H1 (cell line): ENCODE measurements around the gene NEDD4L. TPM values are rescaled to one million over a fixed set of nuclear protein-coding genes. Genes with fewer than 3 reads are reported as not detected.

Experiments used
- CTCF ChIA-PET: fragments of 300-600 bp; sonication (Branson Sonifier 250); formaldehyde crosslinking; loops from one replicate; lab custom pipeline; 2021; ENCODE audit not compliant: partially characterized antibody; lab: Charles Lee
- POLR2A ChIA-PET: fragments of 300-600 bp; sonication (Branson Sonifier 250); formaldehyde crosslinking; loops from one replicate; lab custom pipeline; 2021; ENCODE audit warnings: inconsistent platforms; ENCODE audit not compliant: partially characterized antibody; lab: Charles Lee
- DNase-seq, 2 experiments: peaks; one replicate each; pipeline versions ENCODE4 v3.0.0 to v3.0.0-alpha.2; 2010 to 2022; ENCODE audit warnings: low spot score in 2 of 2, low read depth in 1 of 2, mixed read lengths in 1 of 2
- FAIRE-seq: peaks from 2 replicates; lab custom pipeline; 2011; peaks lifted over from hg19 to GRCh38; lab: Jason Lieb, UNC
- H2AFZ ChIP-seq: 2 replicates; pipeline ENCODE4 v1.8.1; 2012; ENCODE audit warnings: low read length, inconsistent platforms
- H2AK5ac ChIP-seq: 2 replicates; pipeline ENCODE4 v1.6.1; 2013; ENCODE audit warnings: low read depth, low read length
- H2BK120ac ChIP-seq: replicated peaks from 2 replicates; pipeline ENCODE3; 2013; ENCODE audit warnings: low read depth, low read length, inconsistent platforms
- H2BK12ac ChIP-seq: 2 replicates; pipeline ENCODE4 v1.6.1; 2013; ENCODE audit warnings: low read depth, low read length
- H2BK15ac ChIP-seq: 2 replicates; pipeline ENCODE4 v1.6.1; 2013; ENCODE audit warnings: low read length
- H2BK20ac ChIP-seq: 2 replicates; pipeline ENCODE4 v1.6.1; 2013; ENCODE audit warnings: low read length
- H2BK5ac ChIP-seq: 2 replicates; pipeline ENCODE4 v1.6.1; 2013; ENCODE audit warnings: low read depth, low read length
- H3K14ac ChIP-seq: 2 replicates; pipeline ENCODE4 v1.6.1; 2013; ENCODE audit warnings: inconsistent platforms; ENCODE audit not compliant: insufficient read length
- H3K18ac ChIP-seq: 2 replicates; pipeline ENCODE4 v1.6.1; 2013; ENCODE audit warnings: low read length; ENCODE audit errors: extremely low read depth
- H3K23ac ChIP-seq: 2 replicates; pipeline ENCODE4 v1.6.1; 2013; ENCODE audit warnings: inconsistent platforms; ENCODE audit not compliant: insufficient read length
- H3K23me2 ChIP-seq: 2 replicates; pipeline ENCODE4 v1.6.1; 2013; ENCODE audit warnings: low read depth, low read length
- H3K27ac ChIP-seq: 2 replicates; pipeline ENCODE4 v1.6.1; 2011; ENCODE audit warnings: low read depth, low read length, inconsistent platforms
- H3K27me3 ChIP-seq, 4 experiments: replicated peaks in 1 of 4; 1 replicate in 1 of 4; 2 replicates in 3 of 4; pipeline versions ENCODE4 v1.6.1 to v1.8.1; 2011 to 2013; ENCODE audit warnings: low read length in 3 of 4, mild to moderate bottlenecking in 3 of 4, inconsistent platforms in 2 of 4, mixed read lengths in 2 of 4, moderate library complexity in 1 of 4; ENCODE audit not compliant: control insufficient read depth in 3 of 4, insufficient read depth in 3 of 4; ENCODE audit errors: extremely low read depth in 1 of 4
- H3K36me3 ChIP-seq, 4 experiments: 2 replicates each; pipeline versions ENCODE4 v1.6.1 to v1.8.1; 2011 to 2013; ENCODE audit warnings: mild to moderate bottlenecking in 4 of 4, low read length in 3 of 4, moderate library complexity in 2 of 4, control low read depth in 1 of 4, inconsistent platforms in 1 of 4; ENCODE audit not compliant: insufficient read depth in 4 of 4, control insufficient read depth in 2 of 4
- H3K4ac ChIP-seq: replicated peaks from 2 replicates; pipeline ENCODE3; 2013; ENCODE audit warnings: low read length, low read depth, mixed read lengths, inconsistent platforms; ENCODE audit not compliant: insufficient read length
- H3K4me1 ChIP-seq, 4 experiments: replicated peaks in 1 of 4; 1 replicate in 1 of 4; 2 replicates in 3 of 4; pipeline versions ENCODE4 v1.6.1 to v1.8.1; 2011 to 2013; ENCODE audit warnings: low read length in 3 of 4, inconsistent platforms in 2 of 4, mixed read lengths in 1 of 4; ENCODE audit not compliant: insufficient read depth in 4 of 4, control insufficient read depth in 3 of 4
- H3K4me2 ChIP-seq, 2 experiments: 2 replicates each; pipeline versions ENCODE4 v1.6.1 to v1.8.1; 2011 to 2013; ENCODE audit warnings: low read depth in 2 of 2, low read length in 2 of 2, control low read depth in 1 of 2, inconsistent platforms in 1 of 2, mild to moderate bottlenecking in 1 of 2; ENCODE audit not compliant: insufficient read depth in 1 of 2
- H3K4me3 ChIP-seq, 4 experiments: fragments of 200-600, 300-600 bp in 1 of 4; sonication (generic), shearing (Covaris generic), sonication (Bioruptor Twin) in 1 of 4; 2 replicates each; pipeline versions ENCODE4 v1.5.1 to v1.8.1; 2011 to 2016; ENCODE audit warnings: low read length in 4 of 4, low read depth in 3 of 4, control low read depth in 2 of 4, inconsistent platforms in 2 of 4, mild to moderate bottlenecking in 2 of 4, mixed read lengths in 1 of 4, moderate library complexity in 1 of 4; ENCODE audit not compliant: insufficient read depth in 2 of 4; ENCODE audit errors: extremely low read depth in 1 of 4
- H3K56ac ChIP-seq: replicated peaks from 2 replicates; pipeline ENCODE3; 2013; ENCODE audit warnings: low read depth, mild to moderate bottlenecking, mixed read lengths, low read length, inconsistent platforms; ENCODE audit not compliant: insufficient read length
- H3K79me1 ChIP-seq: 2 replicates; pipeline ENCODE4 v1.6.1; 2013; ENCODE audit warnings: low read depth, low read length, control low read depth
- H3K79me2 ChIP-seq, 2 experiments: 2 replicates each; pipeline versions ENCODE4 v1.6.1 to v1.8.1; 2012 to 2013; ENCODE audit warnings: low read length in 2 of 2, mild to moderate bottlenecking in 2 of 2, inconsistent platforms in 1 of 2; ENCODE audit not compliant: insufficient read depth in 2 of 2, control insufficient read depth in 1 of 2
- H3K9ac ChIP-seq, 4 experiments: replicated peaks in 1 of 4; 1 replicate in 1 of 4; 2 replicates in 3 of 4; pipeline versions ENCODE4 v1.6.1 to v1.8.1; 2011 to 2013; ENCODE audit warnings: low read depth in 3 of 4, low read length in 3 of 4, control low read depth in 2 of 4, mild to moderate bottlenecking in 2 of 4, moderate library complexity in 2 of 4, inconsistent platforms in 1 of 4; ENCODE audit errors: extremely low read depth in 1 of 4
- H3K9me3 ChIP-seq, 2 experiments: 2 replicates each; pipeline versions ENCODE4 v1.6.1 to v1.8.1; 2012 to 2013; ENCODE audit warnings: mild to moderate bottlenecking in 2 of 2, moderate library complexity in 2 of 2, control low read depth in 1 of 2, inconsistent platforms in 1 of 2, low read depth in 1 of 2, low read length in 1 of 2, mixed read lengths in 1 of 2; ENCODE audit not compliant: insufficient read depth in 2 of 2
- H4K20me1 ChIP-seq, 2 experiments: replicated peaks in 1 of 2; 2 replicates each; pipeline versions ENCODE3 to v1.8.1; 2011 to 2013; ENCODE audit warnings: inconsistent platforms in 2 of 2, low read length in 2 of 2, mild to moderate bottlenecking in 1 of 2; ENCODE audit not compliant: insufficient read depth in 2 of 2, control insufficient read depth in 1 of 2
- H4K5ac ChIP-seq: 2 replicates; pipeline ENCODE4 v1.6.1; 2013; ENCODE audit warnings: low read length, low read depth, mixed read lengths, inconsistent platforms; ENCODE audit not compliant: insufficient read length
- H4K8ac ChIP-seq: 2 replicates; pipeline ENCODE4 v1.8.0; 2013; ENCODE audit warnings: mild to moderate bottlenecking, moderate library complexity, low read length, inconsistent platforms; ENCODE audit not compliant: insufficient read depth; ENCODE audit errors: extremely low read depth
- H4K91ac ChIP-seq: replicated peaks from 2 replicates; pipeline ENCODE3; 2013; ENCODE audit warnings: low read length, mixed read lengths, inconsistent platforms; ENCODE audit not compliant: insufficient read length
- CHD2 ChIP-seq: IDR thresholded peaks from 2 replicates; pipeline ENCODE4 v1.6.1; 2012; ENCODE audit warnings: low read length, improper control_type of control experiment
- WGBS, 2 experiments: shearing (Covaris generic) in 1 of 2; methylation state at CpG; one replicate each; pipeline versions ENCODE4 v1.1.6 to v1.1.7; 2013 to 2015; ENCODE audit warnings: low lambda C conversion rate in 2 of 2, mixed read lengths in 2 of 2, inconsistent platforms in 1 of 2, low coverage in 1 of 2, missing lambda C conversion rate in 1 of 2; ENCODE audit not compliant: insufficient replicate concordance in 2 of 2, insufficient coverage in 1 of 2, insufficient read length in 1 of 2; ENCODE audit errors: extremely low coverage in 1 of 2, missing lambda C conversion rate in 1 of 2; 5-methylcytosine and 5-hydroxymethylcytosine counted together
- polyA plus RNA-seq, 7 experiments: library from polyadenylated mRNA; depleted of rRNA in 3 of 7; stranded (reverse) in 5 of 7; unstranded in 2 of 7; fragments of >200 nt in 5 of 7; fragments of 200-250 nt in 2 of 7; gene quantifications; 1 replicate in 5 of 7; 2 replicates in 1 of 7; 4 replicates in 1 of 7; pipeline versions ENCODE4 v1.2.1 to v1.2.3, GENCODE V29; 2011 to 2013; ENCODE audit warnings: missing spikeins in 2 of 7, mixed read lengths in 2 of 7
- total RNA-seq: library from RNA; stranded (reverse); fragmentation: NEBNext Ultra II Directional; extraction: Animal tissue kit (Norgen Biotek cat#: 25700); gene quantifications from 2 replicates; pipeline ENCODE4 v1.2.1, GENCODE V29; 2021

Gene NEDD4L
- total and polyA plus RNA-seq, 2 of the 8 experiments (the other 6 are each of a cell fraction or from before 2014, with no cell fraction given): 37.3 to 69.8 TPM

- 88% methylated on average over 6 of the region's 6 CpGs; no CpG with 5 or more reads in 1 of the 2 experiments for WGBS, 2 experiments
- Histone ChIP-seq H2AFZ (no peak overlapping the region), H2BK120ac (no peak overlapping the region), H3K14ac (no peak overlapping the region), H3K9me3 (no peaks in the 10 kb centered on the region), H3K79me1 (peaks cover 2% of the 10 kb centered on the region; the same call in 1 of the 2 replicates), H3K23me2 (peaks cover 4% of the 10 kb centered on the region; the same call in 1 of the 2 replicates), H4K8ac (no peak overlapping the region), H2AK5ac (no peak overlapping the region), H2BK15ac (no peak overlapping the region), H3K23ac (no peak overlapping the region), H2BK12ac (no peak overlapping the region), H2BK20ac (no peak overlapping the region), H3K27me3 (no peaks in the 10 kb centered on the region), H3K4me3 (no peak overlapping the region), H3K36me3 (no peaks in the 10 kb centered on the region), H3K27ac (no peak overlapping the region), H3K9ac (no peak overlapping the region), H3K4ac (no peak overlapping the region), H4K5ac (no peak overlapping the region), H3K56ac (no peak overlapping the region), H4K91ac (no peak overlapping the region), H3K18ac (no peak overlapping the region), H3K4me2 (no peak overlapping the region), H2BK5ac (no peak overlapping the region), H3K4me1 (peaks cover 5 to 15% (median 11%) of the 10 kb centered on the region in 4 experiments), H4K20me1 (no peaks in the 10 kb centered on the region), H3K79me2 (peaks cover 0 to 84% of the 10 kb centered on the region in 2 experiments; a peak in 3 of 4 replicates)
- CTCF ChIA-PET: no interaction called here
- FAIRE-seq (no peak), DNase-seq (no peak)
- POLR2A ChIA-PET: no interaction called here
- no peak for TF ChIP-seq CHD2
These were observed 171.0 kb downstream of the NEDD4L start for GRCh38 chr18:58215011-58215410.
